Ectodermal cell (in vitro differentiated cells): Measurements from ENCODE around the gene PPFIA1.
"Not testable (repeated sequence)": the region's sequence is repeated elsewhere in the genome, so short reads cannot be mapped to it uniquely, and the experiment has no call there.

Source experiments
- H3K27ac ChIP-seq: 2 replicates; pipeline ENCODE4 v1.7.0; 2013; ENCODE audit warnings: mild to moderate bottlenecking, low read depth, low read length; ENCODE audit not compliant: insufficient read depth, poor library complexity, severe bottlenecking
- H3K27me3 ChIP-seq: 2 replicates; pipeline ENCODE4 v1.7.0; 2013; ENCODE audit warnings: mild to moderate bottlenecking, low read length; ENCODE audit not compliant: insufficient read depth, control insufficient read depth, poor library complexity, severe bottlenecking
- H3K36me3 ChIP-seq: one replicate; pipeline ENCODE4 v1.7.0; 2013; ENCODE audit warnings: low read length; ENCODE audit not compliant: control insufficient read depth, insufficient read depth
- H3K4me1 ChIP-seq: one replicate; pipeline ENCODE4 v1.7.0; 2013; ENCODE audit warnings: low read length; ENCODE audit not compliant: control insufficient read depth, insufficient read depth
- H3K4me3 ChIP-seq: 2 replicates; pipeline ENCODE4 v1.7.0; 2013; ENCODE audit warnings: low read depth, low read length, control low read depth; ENCODE audit not compliant: insufficient read depth
- H3K9me3 ChIP-seq: 2 replicates; pipeline ENCODE4 v1.7.0; 2013; ENCODE audit warnings: mild to moderate bottlenecking, low read length, moderate library complexity; ENCODE audit not compliant: control insufficient read depth
- WGBS, 2 experiments: methylation state at CpG; one replicate each; pipeline ENCODE4 v1.1.7; 2013; ENCODE audit warnings: missing lambda C conversion rate in 2 of 2; 5-methylcytosine and 5-hydroxymethylcytosine counted together

Gene PPFIA1

DNA sequence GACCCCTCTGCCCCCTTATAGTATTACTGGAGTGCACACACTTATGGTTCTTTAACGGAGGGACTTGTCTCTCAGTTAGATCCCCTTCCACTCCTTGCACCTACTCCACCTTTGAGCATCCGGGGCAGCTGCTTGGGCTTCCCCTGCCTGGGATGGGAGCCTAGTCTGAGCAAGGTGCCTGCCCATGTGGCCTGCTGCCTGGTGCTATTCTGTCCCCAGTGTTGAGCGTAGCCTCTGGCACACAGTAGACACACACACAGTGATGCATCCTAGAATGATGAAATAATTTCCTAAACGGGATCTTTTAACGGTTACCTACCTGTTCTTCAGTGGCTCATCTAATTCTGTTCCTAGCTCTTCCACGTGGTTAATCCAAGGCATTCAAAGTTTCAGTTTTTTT lies 22.4 kb downstream of the PPFIA1 start:
- no peak overlapping the region for H3K27ac ChIP-seq
- 94 to 96% methylated on average over 6 of the region's 6 CpGs for WGBS, 2 experiments
- peaks cover 6% of the 10 kb centered on the region for H3K36me3 ChIP-seq

DNA sequence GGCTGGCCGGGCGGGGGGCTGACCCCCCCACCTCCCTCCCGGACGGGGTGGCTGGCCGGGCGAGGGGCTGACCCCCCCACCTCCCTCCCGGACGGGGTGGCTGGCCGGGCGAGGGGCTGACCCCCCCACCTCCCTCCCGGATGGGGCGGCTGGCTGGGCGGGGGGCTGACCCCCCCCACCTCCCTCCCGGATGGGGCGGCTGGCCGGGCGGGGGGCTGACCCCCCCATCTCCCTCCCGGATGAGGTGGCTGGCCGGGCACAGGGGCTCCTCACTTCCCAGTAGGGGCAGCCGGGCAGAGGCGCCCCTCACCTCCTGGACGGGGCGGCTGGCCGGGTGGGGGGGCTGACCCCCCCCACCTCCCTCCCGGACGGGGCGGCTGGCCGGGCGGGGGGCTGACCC lies 24.7 kb downstream of the PPFIA1 start:
- not testable (repeated sequence) for H3K4me1 ChIP-seq, H3K27me3 ChIP-seq, H3K27ac ChIP-seq, H3K36me3 ChIP-seq, H3K4me3 ChIP-seq, H3K9me3 ChIP-seq
- 97 to 100% methylated on average over 9 to 16 of the region's 29 CpGs for WGBS, 2 experiments

More for the DNA sequence above, 22.4 kb downstream of the PPFIA1 start:
- Histone ChIP-seq H3K27me3 (no peaks in the 10 kb centered on the region), H3K9me3 (no peaks in the 10 kb centered on the region), H3K4me3 (no peak overlapping the region), H3K4me1 (no peaks in the 10 kb centered on the region)

- WGBS, 2 experiments: 93 to 94% methylated on average over 6 to 7 of the region's 7 CpGs
- Histone ChIP-seq H3K4me1 (no peaks in the 10 kb centered on the region), H3K36me3 (peaks cover 3% of the 10 kb centered on the region), H3K27me3 (no peaks in the 10 kb centered on the region), H3K9me3 (no peaks in the 10 kb centered on the region), H3K27ac (no peak overlapping the region), H3K4me3 (no peak overlapping the region)
Measured at GRCh38 chr11:70296681-70297080, 26.2 kb downstream of the PPFIA1 start.

- Histone ChIP-seq H3K4me1 (no peaks in the 10 kb centered on the region), H3K9me3 (no peaks in the 10 kb centered on the region), H3K27ac (no peak overlapping the region), H3K27me3 (no peaks in the 10 kb centered on the region), H3K36me3 (peaks cover 3% of the 10 kb centered on the region), H3K4me3 (no peak overlapping the region)
Measured at GRCh38 chr11:70297341-70297740, 26.9 kb downstream of the PPFIA1 start.

- Histone ChIP-seq H3K4me3 (no peak overlapping the region), H3K36me3 (peaks cover 2% of the 10 kb centered on the region), H3K27ac (no peak overlapping the region), H3K4me1 (no peaks in the 10 kb centered on the region), H3K9me3 (no peaks in the 10 kb centered on the region), H3K27me3 (no peaks in the 10 kb centered on the region)
- 93 to 96% methylated on average over 4 to 5 of the region's 5 CpGs for WGBS, 2 experiments
Measured at GRCh38 chr11:70298243-70298915, 27.9 kb downstream of the PPFIA1 start.

- H3K9me3 ChIP-seq: no peaks in the 10 kb centered on the region
- WGBS, 2 experiments: 93 to 94% methylated on average over 11 of the region's 11 CpGs
- no peaks in the 10 kb centered on the region for H3K4me1 ChIP-seq
- H3K4me3 ChIP-seq: no peak overlapping the region
- H3K36me3 ChIP-seq: no peaks in the 10 kb centered on the region
- H3K27me3 ChIP-seq: no peaks in the 10 kb centered on the region
- no peak overlapping the region for H3K27ac ChIP-seq
Measured at GRCh38 chr11:70299636-70300035, 29.1 kb downstream of the PPFIA1 start.

DNA sequence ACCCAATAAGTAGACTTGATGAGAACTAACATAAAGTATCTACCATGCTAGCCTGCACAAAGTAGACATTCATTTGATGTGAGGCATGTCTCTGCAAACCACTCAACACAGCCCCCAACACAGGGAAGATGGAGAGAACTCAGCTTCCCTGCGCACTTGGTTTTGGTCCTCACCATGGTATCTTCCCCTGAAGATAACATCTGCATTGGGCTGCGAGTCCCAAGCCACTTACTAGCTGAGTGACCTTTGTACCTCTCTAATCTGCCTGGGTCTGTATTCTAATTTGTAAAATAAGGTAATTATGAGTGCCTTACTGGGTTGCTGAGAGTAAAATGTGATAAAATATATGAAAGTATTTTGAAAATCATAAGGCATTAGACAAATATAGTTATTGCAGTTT lies 30.7 kb downstream of the PPFIA1 start:
- Histone ChIP-seq H3K9me3 (no peaks in the 10 kb centered on the region), H3K27me3 (no peaks in the 10 kb centered on the region), H3K4me1 (no peaks in the 10 kb centered on the region), H3K27ac (no peak overlapping the region), H3K36me3 (no peaks in the 10 kb centered on the region), H3K4me3 (no peak overlapping the region)
- 94% methylated on average over 2 of the region's 2 CpGs for WGBS, 2 experiments

GRCh38 chr11:70301721-70302418 lies 31.4 kb downstream of the PPFIA1 start:
- Histone ChIP-seq H3K4me1 (no peaks in the 10 kb centered on the region), H3K27me3 (no peaks in the 10 kb centered on the region), H3K36me3 (no peaks in the 10 kb centered on the region), H3K9me3 (no peaks in the 10 kb centered on the region), H3K27ac (no peak overlapping the region), H3K4me3 (no peak overlapping the region)
- WGBS, 2 experiments: 95% methylated on average over 13 of the region's 13 CpGs

GRCh38 chr11:70302419-70302752 lies 31.9 kb downstream of the PPFIA1 start:
- H3K4me3 ChIP-seq: no peak overlapping the region
- no peaks in the 10 kb centered on the region for H3K4me1 ChIP-seq
- no peaks in the 10 kb centered on the region for H3K9me3 ChIP-seq
- WGBS, 2 experiments: 94 to 97% methylated on average over 5 to 7 of the region's 7 CpGs
- H3K27me3 ChIP-seq: no peaks in the 10 kb centered on the region
- no peaks in the 10 kb centered on the region for H3K36me3 ChIP-seq
- no peak overlapping the region for H3K27ac ChIP-seq

GRCh38 chr11:70303070-70303469 lies 32.6 kb downstream of the PPFIA1 start:
- H3K4me1 ChIP-seq: no peaks in the 10 kb centered on the region
- H3K4me3 ChIP-seq: no peak overlapping the region
- H3K36me3 ChIP-seq: no peaks in the 10 kb centered on the region
- WGBS, 2 experiments: 96% methylated on average over 13 of the region's 13 CpGs
- no peaks in the 10 kb centered on the region for H3K9me3 ChIP-seq
- H3K27ac ChIP-seq: no peak overlapping the region
- H3K27me3 ChIP-seq: no peaks in the 10 kb centered on the region
